DOHH2 (cell line): ENCODE data around the gene PMM2.
A peak's percentile ranks its signal among the peaks of the same experiment; 100 is the strongest.

ENCODE experiments used
- H3F3A ChIP-seq: fragments of 200-600 bp; sonication (generic), shearing (Covaris generic); 2 replicates; pipeline ENCODE4 v1.6.0; 2016; ENCODE audit warnings: antibody characterized with exemption, mild to moderate bottlenecking; ENCODE audit not compliant: control insufficient read depth, insufficient read depth
- H3K27ac ChIP-seq: fragments of 200-600 bp; sonication (generic); 2 replicates; pipeline ENCODE4 v1.5.1; 2014; ENCODE audit warnings: low read depth, mild to moderate bottlenecking, low read length, moderate library complexity
- H3K27me3 ChIP-seq: fragments of 200-600 bp; sonication (generic); 2 replicates; pipeline ENCODE4 v1.6.1; 2014; ENCODE audit warnings: mild to moderate bottlenecking, low read length, mixed read lengths; ENCODE audit not compliant: control insufficient read depth
- H3K36me3 ChIP-seq: fragments of 200-600 bp; sonication (generic); 2 replicates; pipeline ENCODE4 v1.6.1; 2014; ENCODE audit warnings: mild to moderate bottlenecking, low read length, moderate library complexity, mixed read lengths; ENCODE audit not compliant: control insufficient read depth
- H3K4me1 ChIP-seq: fragments of 200-600 bp; sonication (generic); 2 replicates; pipeline ENCODE4 v1.6.1; 2014; ENCODE audit warnings: mild to moderate bottlenecking, low read length, mixed read lengths; ENCODE audit not compliant: control insufficient read depth
- H3K4me2 ChIP-seq: fragments of 200-600 bp; sonication (generic); 2 replicates; pipeline ENCODE4 v1.6.0; 2014; ENCODE audit warnings: mild to moderate bottlenecking, low read length, moderate library complexity
- H3K4me3 ChIP-seq: fragments of 200-600 bp; sonication (generic); 2 replicates; pipeline ENCODE4 v1.5.1; 2014; ENCODE audit warnings: mild to moderate bottlenecking, low read length, mixed read lengths
- H3K79me2 ChIP-seq: fragments of 200-600 bp; sonication (generic); 2 replicates; pipeline ENCODE4 v1.6.1; 2014; ENCODE audit warnings: mild to moderate bottlenecking, low read length, mixed read lengths; ENCODE audit not compliant: control insufficient read depth
- H3K9me2 ChIP-seq: fragments of 200-600 bp; sonication (generic); replicated peaks from 2 replicates; pipeline ENCODE4 v1.6.1; 2014; ENCODE audit warnings: mild to moderate bottlenecking, low read length, mixed read lengths; ENCODE audit not compliant: control insufficient read depth
- H3K9me3 ChIP-seq: fragments of 200-600 bp; sonication (generic); 2 replicates; pipeline ENCODE4 v1.6.1; 2014; ENCODE audit warnings: antibody characterized with exemption, low read length, mixed read lengths; ENCODE audit not compliant: control insufficient read depth, insufficient read depth
- H4K20me1 ChIP-seq: fragments of 200-600 bp; sonication (generic); 2 replicates; pipeline ENCODE4 v1.6.0; 2014; ENCODE audit warnings: low read depth, mild to moderate bottlenecking, antibody characterized with exemption, low read length, moderate library complexity; ENCODE audit not compliant: control insufficient read depth, insufficient read depth
- EZH2phosphoT487 ChIP-seq: fragments of 200-600 bp; sonication (generic); IDR thresholded peaks from 2 replicates; pipeline ENCODE4 v1.6.1; 2017; ENCODE audit warnings: borderline replicate concordance, mild to moderate bottlenecking, antibody characterized with exemption, low read length, moderate library complexity, mixed read lengths
- TF ChIP-seq, protein P1 (sequence below): fragments of 200-600 bp; sonication (generic); IDR thresholded peaks from one replicate; pipeline ENCODE4 v1.5.1; 2014; ENCODE audit warnings: antibody characterized with exemption, mild to moderate bottlenecking, low read depth, low read length; ENCODE audit not compliant: poor library complexity, severe bottlenecking

PMM2 gene

DNA sequence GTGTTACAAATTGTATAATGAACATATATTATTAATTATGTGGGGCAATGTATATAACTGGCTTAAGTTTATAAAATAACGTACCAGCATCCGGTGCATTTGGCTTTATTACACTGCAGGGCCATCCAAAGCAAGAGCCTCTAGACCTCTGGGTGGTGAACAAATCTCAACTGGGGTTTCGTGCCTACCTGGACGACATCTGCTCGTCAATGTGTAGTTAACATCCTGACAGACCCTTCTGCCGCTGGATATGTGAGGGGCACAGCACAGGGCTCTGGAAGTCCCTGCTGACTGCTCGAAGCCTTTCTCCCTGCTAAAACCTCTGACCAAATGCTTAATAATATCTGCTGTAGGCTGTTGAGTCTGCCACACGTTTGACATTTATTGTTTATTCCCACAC lies 2.5 kb upstream of the PMM2 start:
- Histone ChIP-seq H3K79me2 (peaks cover 69% of the 10 kb centered on the region), H3K4me2 (peak overlapping the region; percentile 92; the same call in 1 of the 2 replicates), H3K36me3 (peaks cover 39% of the 10 kb centered on the region), H3F3A (peaks cover 5% of the 10 kb centered on the region; the same call in 1 of the 2 replicates), H4K20me1 (peaks cover 16% of the 10 kb centered on the region), H3K9me3 (no peaks in the 10 kb centered on the region), H3K4me1 (peaks cover 38% of the 10 kb centered on the region), H3K9me2 (no peaks in the 10 kb centered on the region), H3K4me3 (no peak overlapping the region), H3K27ac (no peak overlapping the region), H3K27me3 (no peaks in the 10 kb centered on the region)
- no peak for TF ChIP-seq EZH2phosphoT487
- TF ChIP-seq, protein P1, sequence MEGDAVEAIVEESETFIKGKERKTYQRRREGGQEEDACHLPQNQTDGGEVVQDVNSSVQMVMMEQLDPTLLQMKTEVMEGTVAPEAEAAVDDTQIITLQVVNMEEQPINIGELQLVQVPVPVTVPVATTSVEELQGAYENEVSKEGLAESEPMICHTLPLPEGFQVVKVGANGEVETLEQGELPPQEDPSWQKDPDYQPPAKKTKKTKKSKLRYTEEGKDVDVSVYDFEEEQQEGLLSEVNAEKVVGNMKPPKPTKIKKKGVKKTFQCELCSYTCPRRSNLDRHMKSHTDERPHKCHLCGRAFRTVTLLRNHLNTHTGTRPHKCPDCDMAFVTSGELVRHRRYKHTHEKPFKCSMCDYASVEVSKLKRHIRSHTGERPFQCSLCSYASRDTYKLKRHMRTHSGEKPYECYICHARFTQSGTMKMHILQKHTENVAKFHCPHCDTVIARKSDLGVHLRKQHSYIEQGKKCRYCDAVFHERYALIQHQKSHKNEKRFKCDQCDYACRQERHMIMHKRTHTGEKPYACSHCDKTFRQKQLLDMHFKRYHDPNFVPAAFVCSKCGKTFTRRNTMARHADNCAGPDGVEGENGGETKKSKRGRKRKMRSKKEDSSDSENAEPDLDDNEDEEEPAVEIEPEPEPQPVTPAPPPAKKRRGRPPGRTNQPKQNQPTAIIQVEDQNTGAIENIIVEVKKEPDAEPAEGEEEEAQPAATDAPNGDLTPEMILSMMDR = no peak

- Histone ChIP-seq H3K9me3 (no peaks in the 10 kb centered on the region), H3K79me2 (peaks cover 77% of the 10 kb centered on the region), H3F3A (peaks cover 5% of the 10 kb centered on the region; the same call in 1 of the 2 replicates), H4K20me1 (peaks cover 18% of the 10 kb centered on the region), H3K9me2 (no peaks in the 10 kb centered on the region), H3K36me3 (peaks cover 46% of the 10 kb centered on the region), H3K27me3 (no peaks in the 10 kb centered on the region), H3K4me3 (peak overlapping the region; percentile 95; the same call in 1 of the 2 replicates), H3K27ac (no peak overlapping the region), H3K4me1 (peaks cover 41% of the 10 kb centered on the region), H3K4me2 (peak overlapping the region; percentile 92)
- TF ChIP-seq EZH2phosphoT487 = no peak
- TF ChIP-seq, protein P1 = no peak
Measured at GRCh38 chr16:8795818-8796217, 1.8 kb upstream of the PMM2 start.

DNA sequence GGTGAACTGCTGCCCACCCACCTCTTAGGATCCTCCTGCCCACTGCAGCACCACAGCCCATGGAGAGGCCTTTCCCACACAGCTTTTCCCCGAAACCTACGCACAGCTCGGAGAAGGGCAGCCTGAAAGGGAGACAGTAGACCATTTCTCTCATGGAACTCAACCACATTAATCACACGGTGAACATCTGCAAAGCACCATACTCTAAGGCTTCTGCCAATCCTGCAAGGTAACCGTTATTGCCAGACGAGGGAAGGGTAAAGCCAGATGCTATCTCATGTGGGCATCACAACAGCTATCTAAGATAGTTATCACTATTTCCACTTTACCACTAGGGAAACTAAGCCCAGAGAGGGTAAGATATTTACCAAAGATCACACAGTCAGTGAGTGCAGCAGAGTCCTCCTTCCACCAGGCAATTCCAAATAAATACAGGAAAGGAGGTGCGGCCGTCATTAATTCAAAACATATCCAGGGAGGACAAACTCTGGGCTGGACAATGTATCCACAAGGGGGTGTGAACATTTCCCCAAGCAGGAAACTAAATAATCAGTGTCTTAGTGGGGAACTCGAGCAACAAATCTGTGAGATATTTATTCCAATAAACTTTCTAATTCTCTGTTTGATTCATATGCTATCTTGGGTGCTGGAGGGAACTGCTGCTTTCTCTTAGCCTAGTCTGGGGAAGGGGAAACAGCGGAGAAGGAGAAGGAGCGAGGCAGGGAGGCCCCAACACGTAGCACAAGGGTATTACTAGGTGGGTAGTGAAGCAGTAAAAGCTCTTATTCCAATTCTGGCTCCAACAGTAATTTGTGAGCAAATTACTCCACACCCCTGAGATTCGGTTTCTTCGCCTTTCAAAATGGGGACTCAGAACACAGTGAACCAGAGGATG lies 923 bp upstream of the PMM2 start:
- TF ChIP-seq, protein P1 = peak; percentile 23
- TF ChIP-seq EZH2phosphoT487 = no peak
- H3K9me2 ChIP-seq = no peaks in the 10 kb centered on the region
- H3K27me3 ChIP-seq = no peaks in the 10 kb centered on the region
- H3K4me3 ChIP-seq = peak overlapping the region; percentile 95
- H3K9me3 ChIP-seq = no peaks in the 10 kb centered on the region
- H3K36me3 ChIP-seq = peaks cover 54% of the 10 kb centered on the region
- H3F3A ChIP-seq = peaks cover 5% of the 10 kb centered on the region; the same call in 1 of the 2 replicates
- peak overlapping the region; percentile 39 for H3K27ac ChIP-seq
- peaks cover 22% of the 10 kb centered on the region for H4K20me1 ChIP-seq
- peak overlapping the region; percentile 92 for H3K4me2 ChIP-seq
- H3K4me1 ChIP-seq = peaks cover 41% of the 10 kb centered on the region
- H3K79me2 ChIP-seq = peaks cover 86% of the 10 kb centered on the region
